ENCODE results near the gene RNF133.

The RNF133 gene

DNA sequence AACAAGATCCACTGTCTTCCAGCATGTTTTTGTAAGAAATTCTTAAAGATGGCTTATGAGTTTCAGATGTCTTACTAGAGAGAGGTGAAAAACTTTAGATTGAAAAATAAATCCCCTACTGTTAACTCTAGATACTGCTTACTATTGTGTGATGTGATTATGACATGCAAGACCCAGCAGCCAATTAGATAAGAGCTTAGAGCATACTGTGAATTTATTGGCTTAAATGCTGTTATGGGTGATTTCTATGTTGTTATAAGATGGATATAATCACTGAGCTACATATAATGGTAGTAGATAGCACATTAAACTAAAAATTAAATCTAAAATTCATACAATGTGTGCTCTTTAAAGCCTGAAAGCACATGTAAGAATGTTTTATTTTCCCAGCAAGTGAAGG is at the start of gene RNF133:
RNF133 (minus strand) TSS at position 101 of the 400 bp plus-strand sequence. CDS start 199 bp downstream, outside the sequence.
- DNase-seq (ENCODE audit: low read depth), result no peak

GRCh38 chr7:122748195-122748594 is 49.3 kb upstream of the RNF133 start:
- DNase-seq (ENCODE audit: low read depth), result no peak

GRCh38 chr7:122746948-122747347 is 48.0 kb upstream of the RNF133 start:
- DNase-seq (ENCODE audit: low read depth), result no peak

DNA sequence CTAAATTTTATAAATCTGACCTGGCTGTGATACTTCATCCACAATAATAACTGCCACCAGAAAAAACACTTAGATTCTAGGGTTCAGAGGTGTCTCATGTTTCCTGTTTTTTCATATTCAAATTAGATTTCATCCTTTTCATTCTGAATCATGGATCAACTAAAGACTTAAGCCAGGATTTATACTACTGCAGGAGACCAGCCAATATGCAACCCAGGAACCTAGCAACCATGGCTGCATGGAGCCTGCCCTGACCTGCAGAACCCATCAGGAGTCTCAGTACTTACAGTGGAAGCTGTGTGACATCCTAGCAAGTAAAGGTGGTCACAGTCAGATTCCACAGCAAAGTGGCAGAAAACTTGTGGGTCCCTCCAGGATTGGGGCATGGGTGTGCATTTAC is 44.3 kb upstream of the RNF133 start:
- no peak for DNase-seq (ENCODE audit: low read depth)

- DNase-seq (ENCODE audit: low read depth), result no peak
These were observed 40.0 kb upstream of the RNF133 start for GRCh38 chr7:122738947-122739346.

DNA sequence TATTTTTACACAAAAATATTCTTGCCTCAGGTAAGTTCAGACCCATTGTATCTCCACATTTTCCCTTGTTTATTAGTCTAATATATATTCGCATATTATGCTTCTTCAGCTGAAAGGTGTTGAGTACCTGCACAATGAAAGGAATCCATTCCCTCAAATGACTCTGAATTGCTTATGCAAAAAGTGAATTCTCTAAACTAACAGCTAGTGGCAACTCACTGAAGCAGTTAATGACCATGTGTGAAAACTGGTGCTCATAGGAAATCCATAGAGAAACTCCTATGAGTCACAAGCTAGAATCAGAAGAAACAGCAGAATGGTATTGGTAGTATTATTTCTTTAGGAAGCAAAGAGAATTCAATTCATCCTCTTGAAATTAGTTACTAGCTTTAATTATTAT is 37.3 kb upstream of the RNF133 start:
- no peak for DNase-seq (ENCODE audit: low read depth)

DNA sequence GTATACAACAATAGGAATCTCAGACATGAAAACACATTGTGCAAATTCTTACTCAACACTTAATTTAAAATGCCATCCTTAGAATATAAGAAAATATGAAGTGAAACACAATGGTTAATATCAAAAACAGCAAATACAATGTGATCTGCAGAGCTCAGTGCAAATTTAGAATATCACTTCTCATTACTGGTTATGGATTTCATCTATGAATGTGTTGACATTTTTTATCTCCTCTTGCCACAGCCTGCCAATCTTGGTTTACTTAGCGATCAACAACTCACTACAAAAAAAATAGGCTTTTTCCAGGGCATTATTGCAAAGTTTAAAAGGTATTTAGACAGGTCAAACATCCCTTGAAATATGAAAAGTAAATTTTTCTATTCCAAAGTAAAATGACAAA is 28.8 kb upstream of the RNF133 start:
- DNase-seq (ENCODE audit: low read depth), result no peak

DNA sequence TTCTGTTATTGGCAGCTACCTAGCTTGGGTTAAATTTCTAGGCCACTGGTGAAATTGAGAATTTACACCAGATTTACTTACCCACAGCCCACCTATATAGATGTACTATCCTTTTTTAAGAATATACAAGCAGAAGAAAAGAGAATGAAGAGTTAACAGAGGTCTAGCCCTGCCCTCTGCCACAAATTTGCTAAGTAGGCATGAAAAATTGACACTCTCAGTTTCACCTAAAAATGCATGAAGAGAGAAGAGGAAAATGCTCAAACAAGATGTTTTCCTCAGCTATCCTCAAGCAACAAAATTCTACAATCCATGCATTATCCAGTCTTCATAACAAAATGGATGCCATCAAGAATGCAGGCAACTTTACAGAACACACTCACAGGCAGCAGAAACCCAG is 28.4 kb upstream of the RNF133 start:
- no peak for DNase-seq (ENCODE audit: low read depth)

GRCh38 chr7:122726881-122727280 is 28.0 kb upstream of the RNF133 start:
- DNase-seq (ENCODE audit: low read depth), result no peak

- no peak for DNase-seq (ENCODE audit: low read depth)
These were observed 25.4 kb upstream of the RNF133 start for GRCh38 chr7:122724366-122724765.

- DNase-seq (ENCODE audit: low read depth), result no peak
These were observed 20.2 kb upstream of the RNF133 start for GRCh38 chr7:122719010-122719578.

- DNase-seq (ENCODE audit: low read depth), result no peak
These were observed 18.6 kb upstream of the RNF133 start for GRCh38 chr7:122717356-122718089.

GRCh38 chr7:122715183-122715582 is 16.3 kb upstream of the RNF133 start:
- no peak for DNase-seq (ENCODE audit: low read depth)

GRCh38 chr7:122710916-122711315 is 12.0 kb upstream of the RNF133 start:
- DNase-seq (ENCODE audit: low read depth), result no peak

GRCh38 chr7:122709930-122710646 is 11.2 kb upstream of the RNF133 start:
- no peak for DNase-seq (ENCODE audit: low read depth)

DNA sequence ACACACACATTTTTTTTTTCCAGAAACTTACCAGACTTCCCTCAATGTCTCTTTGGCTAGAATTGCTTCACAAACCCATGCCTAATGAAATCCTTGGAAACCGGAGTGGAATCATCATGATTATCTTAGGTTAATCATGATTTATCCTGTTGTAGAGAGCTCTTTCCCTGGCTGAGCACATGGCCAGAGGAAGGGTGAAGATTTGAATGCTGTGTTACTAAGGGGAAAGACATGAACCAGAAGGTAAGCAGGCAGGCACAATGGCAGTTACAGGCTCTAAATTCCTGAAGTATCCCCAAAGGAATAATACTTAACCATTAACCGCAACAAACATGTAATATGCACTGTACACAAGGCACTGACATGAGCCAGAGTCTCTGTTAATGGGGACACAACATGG is 7.9 kb upstream of the RNF133 start:
- no peak for DNase-seq (ENCODE audit: low read depth)

- DNase-seq (ENCODE audit: low read depth), result no peak
These were observed 4.1 kb upstream of the RNF133 start, which contains the start of gene RNF148 for GRCh38 chr7:122702872-122703510. RNF148 (minus strand) TSS chr7:122702922; CDS start chr7:122702750, 172 bp downstream.

- no peak for DNase-seq (ENCODE audit: low read depth)
These were observed 3.1 kb downstream of the RNF133 start for GRCh38 chr7:122695816-122696215.

- no peak for DNase-seq (ENCODE audit: low read depth)
These were observed 4.2 kb downstream of the RNF133 start for GRCh38 chr7:122694697-122695096.

- no peak for DNase-seq (ENCODE audit: low read depth)
These were observed 6.1 kb downstream of the RNF133 start for GRCh38 chr7:122692769-122693309.

GRCh38 chr7:122691569-122692235 is 7.2 kb downstream of the RNF133 start:
- DNase-seq (ENCODE audit: low read depth), result no peak

All from activated T-helper 9 cell treated with anti-CD3 and anti-CD28 coated beads, Interleukin-2, amount 50 U/mL, for 16 hours (primary cell).